ENCODE results near the gene COL7A1. TPM values are rescaled to one million over a fixed set of nuclear protein-coding genes. Genes with fewer than 3 reads are reported as not detected.

Gene COL7A1
- total and polyA plus RNA-seq, 2 of the 8 experiments (the other 6 are each of a cell fraction or from before 2014, with no cell fraction given) = 10.7 to 13.9 TPM

DNA sequence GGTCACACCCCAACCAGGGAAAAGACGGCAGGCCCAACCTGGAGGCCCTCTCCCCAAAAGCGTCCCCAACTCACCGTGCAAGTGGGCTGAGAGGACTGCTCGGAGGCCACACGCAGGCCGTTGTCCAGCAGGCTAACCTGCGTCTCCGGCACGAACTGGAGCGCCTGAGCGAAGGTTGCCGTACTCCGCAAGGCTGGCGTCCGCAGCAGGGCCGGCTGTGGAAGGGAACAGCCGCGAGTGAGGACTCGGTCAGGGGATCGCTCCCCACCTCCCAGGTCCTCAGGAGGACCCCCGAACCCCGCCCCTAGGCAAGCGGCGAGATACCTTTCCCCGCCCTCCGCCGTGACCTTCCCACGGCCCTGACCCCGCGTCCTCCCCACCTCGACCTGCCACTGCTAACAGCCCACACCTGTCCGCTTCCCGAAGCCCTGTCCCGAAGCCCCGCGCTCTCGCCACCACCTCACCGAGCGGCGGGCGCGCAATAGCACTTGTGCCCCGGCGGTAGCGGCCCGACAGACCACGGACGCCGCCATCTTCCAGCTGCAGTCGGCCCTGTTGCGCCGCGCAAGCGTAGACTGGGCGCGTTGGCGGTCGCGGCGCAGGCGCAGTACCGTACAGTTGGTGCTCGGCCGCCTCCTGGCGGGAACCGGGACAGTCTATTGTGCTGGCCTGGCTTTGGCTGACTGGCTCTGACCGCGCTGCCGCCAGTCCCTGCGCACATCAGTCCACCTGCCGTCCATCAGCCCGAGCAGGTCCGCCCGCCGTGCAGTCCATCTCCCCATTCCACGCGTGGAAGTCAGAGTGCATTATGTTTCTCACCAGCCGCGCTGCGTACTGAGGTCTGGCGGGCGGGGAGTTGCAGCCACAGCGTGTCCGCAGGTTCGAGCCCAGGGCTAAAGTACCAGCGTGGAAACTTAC is 14.2 kb upstream of the COL7A1 start, which contains the start of gene UQCRC1 (continued):
- no peak for TF ChIP-seq JUN (IDR thresholded peaks at IDR 0.05; ENCODE audit: low read depth, low read length)

Measured in H1 (cell line).